ENCODE results near the gene HORMAD1.

- TF ChIP-seq EP300 (IDR thresholded peaks at IDR 0.05) (no peak), CTCF (IDR thresholded peaks at IDR 0.05) (no peak)
Measured at GRCh38 chr1:150749720-150750311, 29.1 kb upstream of the HORMAD1 start.
